GM21360 (cell line): ENCODE measurements around the gene FKRP.
A peak's percentile ranks its signal among the peaks of the same experiment; 100 is the strongest.
"Not testable (repeated sequence)": the region's sequence is repeated elsewhere in the genome, so short reads cannot be mapped to it uniquely, and the experiment has no call there.

Experiments
- ATAC-seq: cut with Tn5 transposase; IDR thresholded peaks from one replicate; pipeline ENCODE4 v1.9.1; 2021; ENCODE audit warnings: mild to moderate bottlenecking, moderate library complexity; ENCODE audit not compliant: unreplicated experiment

The FKRP gene, protein sequence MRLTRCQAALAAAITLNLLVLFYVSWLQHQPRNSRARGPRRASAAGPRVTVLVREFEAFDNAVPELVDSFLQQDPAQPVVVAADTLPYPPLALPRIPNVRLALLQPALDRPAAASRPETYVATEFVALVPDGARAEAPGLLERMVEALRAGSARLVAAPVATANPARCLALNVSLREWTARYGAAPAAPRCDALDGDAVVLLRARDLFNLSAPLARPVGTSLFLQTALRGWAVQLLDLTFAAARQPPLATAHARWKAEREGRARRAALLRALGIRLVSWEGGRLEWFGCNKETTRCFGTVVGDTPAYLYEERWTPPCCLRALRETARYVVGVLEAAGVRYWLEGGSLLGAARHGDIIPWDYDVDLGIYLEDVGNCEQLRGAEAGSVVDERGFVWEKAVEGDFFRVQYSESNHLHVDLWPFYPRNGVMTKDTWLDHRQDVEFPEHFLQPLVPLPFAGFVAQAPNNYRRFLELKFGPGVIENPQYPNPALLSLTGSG

DNA sequence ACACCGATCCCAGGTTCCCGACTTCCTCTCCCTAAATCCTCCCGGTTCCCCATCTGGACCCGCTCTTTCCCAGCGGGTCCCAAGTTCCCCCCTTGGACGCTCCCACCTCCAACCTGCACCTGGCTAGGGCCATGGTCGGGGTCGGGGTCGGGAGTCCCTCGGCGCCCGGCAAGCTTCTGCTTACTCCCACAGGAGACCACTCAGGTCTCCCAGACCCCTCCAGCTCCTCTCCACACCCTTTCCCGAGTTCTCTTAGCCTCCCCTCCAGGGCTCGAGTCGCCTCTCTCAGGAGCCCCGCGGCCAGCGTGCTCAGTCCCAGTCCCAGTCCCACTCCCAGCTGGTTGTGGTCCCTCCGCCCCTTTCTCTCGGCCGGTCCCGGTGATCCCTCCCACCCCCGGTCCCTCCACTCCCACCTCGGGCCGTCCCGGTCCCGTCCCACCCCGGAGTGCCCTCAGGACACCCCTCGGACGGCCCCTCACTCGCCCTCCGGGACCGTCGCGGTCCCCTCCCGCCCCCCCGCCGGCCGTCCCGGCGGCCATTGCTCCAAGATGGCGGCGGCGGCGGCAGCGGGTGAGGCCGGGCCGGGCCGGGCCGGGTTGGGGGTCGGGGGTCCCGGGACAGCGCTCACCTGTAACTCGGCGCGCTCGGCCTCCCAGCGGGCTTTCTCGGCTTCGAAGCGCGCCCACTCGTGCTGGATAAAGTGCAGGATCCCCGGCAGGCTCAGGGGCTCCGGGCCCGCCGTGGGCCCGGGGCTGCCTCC is at the start of gene FKRP:
Gene FKRP, plus strand, starts transcription at position 537 of the 760 bp plus-strand sequence. CDS start 9,394 bp downstream, outside the sequence.
- ATAC-seq, result peak; percentile 36

DNA sequence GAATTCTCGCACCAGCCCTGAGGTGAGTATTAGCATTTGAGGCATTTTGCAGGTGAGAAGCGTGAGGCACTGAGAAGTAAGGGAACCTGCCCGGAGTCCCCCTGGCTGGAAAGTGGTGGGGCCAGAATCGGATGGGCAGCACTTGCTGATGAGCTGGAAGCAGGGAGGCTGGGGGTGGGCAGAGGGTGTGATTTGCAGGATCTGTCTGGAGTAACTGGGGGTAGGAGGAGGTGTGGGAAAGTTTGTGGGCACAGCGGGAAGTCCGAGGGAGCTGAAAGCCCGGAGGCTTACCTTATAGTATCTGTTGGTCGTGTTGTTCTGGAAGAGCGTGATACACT is 49.0 kb upstream of the FKRP start:
- no peak for ATAC-seq

DNA sequence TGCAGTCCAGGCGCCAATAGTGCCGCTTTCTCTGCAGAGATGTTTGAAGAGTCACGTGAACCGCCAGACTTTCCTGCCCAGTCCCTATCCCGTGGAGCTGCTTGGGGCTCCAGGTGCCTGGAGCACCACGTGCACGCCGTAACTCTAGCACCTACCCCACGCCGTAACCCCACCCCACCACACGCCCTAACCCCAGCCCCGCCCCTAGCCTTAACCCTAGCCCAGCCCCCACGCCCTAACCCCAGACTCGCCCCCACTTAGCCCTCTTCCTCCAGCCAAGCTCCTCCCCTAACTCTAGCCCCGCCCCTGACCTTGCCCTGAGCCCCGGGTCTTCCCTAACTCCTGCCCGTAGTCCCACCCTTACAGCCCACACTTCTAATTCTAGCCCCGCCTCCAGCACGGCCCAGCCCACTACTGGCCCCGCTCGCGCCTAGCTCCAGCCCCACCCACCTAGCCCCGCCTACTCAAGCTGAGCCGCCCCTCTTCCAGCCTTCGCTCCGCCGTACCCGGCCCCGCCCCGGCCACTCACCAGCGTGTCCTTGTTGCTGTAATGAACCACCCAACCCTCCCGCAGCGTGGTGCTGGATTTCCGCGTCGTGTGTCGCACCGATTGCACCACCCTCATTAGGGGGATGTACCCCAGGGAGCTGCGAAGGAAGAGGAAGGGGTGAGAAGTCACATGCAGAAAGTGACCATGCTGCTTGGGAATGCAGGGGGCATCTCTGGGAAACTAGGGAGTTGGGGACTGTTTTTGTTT is 48.5 kb upstream of the FKRP start:
- no peak for ATAC-seq

DNA sequence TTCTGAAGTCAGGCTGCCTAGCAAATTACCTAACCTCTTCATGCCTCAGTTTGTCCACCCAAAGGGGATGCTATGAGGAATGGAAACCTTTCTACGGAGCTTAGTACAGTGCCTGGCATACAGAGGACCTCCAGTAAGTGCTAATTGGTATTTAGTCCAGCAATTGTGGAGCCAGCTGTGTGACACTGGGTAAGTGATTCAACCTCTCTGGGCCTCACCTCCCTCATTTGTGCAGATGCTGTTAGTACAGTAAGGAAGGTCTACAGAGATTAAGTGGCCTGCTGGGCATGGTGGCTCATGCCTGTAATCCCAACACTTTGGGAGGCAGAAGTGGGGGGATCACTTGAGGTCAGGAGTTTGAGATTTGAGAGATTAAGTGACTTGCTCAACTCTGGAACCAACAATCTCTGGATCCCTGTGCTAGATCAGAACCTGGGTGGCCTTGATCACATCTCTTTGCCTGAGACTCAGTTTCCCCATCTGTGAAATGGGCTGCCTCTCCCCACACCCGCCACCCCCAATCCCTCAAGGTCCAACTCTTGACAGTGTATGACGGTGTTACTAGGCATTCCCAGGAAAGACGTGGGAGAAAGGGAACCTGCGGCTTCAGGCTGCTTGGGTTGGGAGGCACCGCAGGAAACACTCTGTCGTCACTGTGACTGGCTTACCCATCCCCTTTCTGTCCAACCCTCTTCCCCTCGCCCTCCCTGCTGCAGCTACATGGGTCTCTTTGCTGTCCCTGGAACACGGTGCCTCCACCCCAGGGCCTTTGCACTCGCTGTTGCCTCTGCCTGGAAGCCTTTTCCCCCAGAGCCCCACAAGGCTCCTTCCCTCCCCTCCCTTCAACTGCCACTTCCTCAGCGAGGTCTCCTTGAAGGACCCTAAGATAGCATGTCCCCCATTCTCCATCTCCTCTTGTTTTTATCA is 47.2 kb upstream of the FKRP start:
- ATAC-seq, result no peak

DNA sequence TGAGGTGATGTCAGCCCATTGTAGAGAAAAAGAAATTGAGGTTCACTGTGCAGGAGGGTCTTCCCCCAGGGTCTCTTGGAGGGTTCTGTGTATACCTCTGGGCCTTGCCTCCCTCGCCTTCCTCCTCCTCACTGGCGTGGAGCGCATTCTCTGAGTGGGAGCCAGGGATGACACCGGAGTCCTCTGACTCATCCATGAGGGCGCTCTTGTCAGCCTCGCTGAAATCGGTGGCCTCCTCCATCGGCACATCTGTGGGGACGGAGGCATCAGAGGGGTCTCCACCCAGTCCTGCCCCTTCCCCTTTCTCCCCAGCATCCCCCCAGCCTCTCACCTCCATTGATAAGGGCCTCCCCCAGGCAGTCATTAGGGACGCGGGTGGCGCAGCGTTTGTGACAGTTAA is 45.2 kb upstream of the FKRP start:
- no peak for ATAC-seq

DNA sequence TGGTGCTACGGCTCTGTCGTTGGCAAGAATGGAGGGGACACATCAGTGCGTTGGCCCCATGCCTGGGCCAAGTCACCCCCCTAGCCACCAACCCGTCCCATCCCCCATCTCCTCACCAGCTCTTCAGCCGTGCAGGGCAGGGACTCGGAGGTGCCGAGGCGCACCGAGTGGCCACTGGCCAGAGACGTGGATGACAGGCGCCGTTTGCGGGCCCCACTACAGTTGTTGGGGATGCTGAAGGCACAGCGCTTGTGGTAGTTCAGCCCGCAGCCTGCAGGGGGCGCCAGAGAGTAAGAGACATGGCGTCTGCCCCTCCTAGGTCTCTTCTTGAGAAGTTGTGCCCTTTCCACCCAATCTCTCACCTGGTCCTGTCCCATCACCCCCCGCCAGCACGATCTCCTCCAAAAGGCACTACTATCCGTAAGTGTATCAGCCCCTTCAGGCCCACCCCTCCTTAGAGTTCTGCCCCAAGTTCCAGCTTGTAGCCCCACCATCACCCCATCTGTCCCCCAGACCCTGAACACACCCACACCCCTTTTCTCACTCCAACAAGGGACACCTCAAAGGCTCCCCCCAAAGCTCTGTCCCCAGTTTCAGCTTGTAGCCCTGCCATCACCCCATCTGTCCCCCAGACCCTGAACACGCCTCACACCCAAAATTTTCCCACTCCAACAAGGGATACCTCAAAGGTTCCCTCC is 41.3 kb upstream of the FKRP start:
- no peak for ATAC-seq

DNA sequence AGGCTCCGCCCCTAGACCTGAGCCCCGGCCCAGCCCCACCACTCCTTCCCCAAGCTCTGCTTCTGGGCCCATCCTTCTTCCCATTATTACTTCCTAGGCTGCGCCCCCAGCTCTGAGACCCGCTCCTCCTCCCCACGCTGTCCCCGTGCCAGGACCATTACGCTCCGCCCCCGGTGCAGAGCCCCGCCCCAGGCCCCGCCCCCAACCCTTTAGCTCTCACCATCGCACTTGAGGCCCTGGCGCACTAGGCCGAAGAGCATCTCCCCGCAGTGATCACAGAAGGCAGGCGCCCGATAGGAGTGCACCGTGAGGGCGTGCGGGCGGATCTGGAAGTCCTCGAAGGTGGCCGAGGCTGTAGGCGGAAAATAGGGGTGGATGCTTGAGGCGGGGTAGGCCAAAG is 35.2 kb upstream of the FKRP start:
- ATAC-seq, result no peak

DNA sequence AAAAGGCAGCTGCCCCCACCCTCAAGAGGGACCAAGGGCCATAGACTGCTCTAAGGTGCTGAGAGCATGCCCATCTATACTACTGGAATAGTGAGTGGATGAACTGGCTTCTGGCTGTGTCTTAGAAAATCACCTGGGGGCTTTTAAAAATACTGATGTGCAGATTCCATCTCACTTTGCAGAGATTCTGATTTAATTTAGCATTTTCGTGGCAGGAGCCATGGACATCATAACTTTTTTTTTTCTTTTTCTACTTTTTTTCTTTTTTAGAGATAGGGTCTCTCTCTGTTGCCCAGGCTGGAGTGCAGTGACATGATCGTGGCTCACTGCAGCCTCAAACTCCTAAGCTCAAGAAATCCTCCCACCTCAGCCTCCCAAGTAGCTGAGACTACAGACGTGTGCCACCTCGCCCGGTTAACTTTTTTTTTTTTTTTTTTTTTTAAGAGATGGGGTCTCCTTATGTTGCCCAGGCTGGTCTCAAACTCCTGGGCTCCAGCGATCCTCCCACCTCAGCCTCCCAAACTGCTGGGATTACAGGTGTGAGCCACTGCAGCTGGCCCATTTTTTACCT is 33.0 kb upstream of the FKRP start:
- ATAC-seq, result not testable (repeated sequence)

GRCh38 chr19:46713781-46714443 is 31.9 kb upstream of the FKRP start:
- no peak for ATAC-seq

GRCh38 chr19:46714444-46715106 is 31.3 kb upstream of the FKRP start:
- no peak for ATAC-seq

DNA sequence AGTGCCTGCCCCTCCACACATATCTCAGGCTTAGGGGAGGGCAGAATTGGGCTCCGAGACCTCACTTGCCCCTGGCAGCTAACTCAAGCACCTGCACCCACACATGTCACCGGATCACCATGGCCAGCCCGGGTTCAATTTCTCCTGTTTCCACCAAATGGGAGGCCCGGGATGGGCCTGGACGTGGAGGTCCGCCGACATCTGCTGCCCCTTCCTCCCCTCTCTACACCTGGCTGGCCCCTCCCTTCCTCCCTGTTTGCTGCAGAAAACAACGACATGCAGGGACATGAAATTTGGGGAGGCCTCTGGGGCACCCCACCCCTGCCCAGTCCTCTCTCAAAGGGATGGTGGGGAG is 30.3 kb upstream of the FKRP start:
- no peak for ATAC-seq

DNA sequence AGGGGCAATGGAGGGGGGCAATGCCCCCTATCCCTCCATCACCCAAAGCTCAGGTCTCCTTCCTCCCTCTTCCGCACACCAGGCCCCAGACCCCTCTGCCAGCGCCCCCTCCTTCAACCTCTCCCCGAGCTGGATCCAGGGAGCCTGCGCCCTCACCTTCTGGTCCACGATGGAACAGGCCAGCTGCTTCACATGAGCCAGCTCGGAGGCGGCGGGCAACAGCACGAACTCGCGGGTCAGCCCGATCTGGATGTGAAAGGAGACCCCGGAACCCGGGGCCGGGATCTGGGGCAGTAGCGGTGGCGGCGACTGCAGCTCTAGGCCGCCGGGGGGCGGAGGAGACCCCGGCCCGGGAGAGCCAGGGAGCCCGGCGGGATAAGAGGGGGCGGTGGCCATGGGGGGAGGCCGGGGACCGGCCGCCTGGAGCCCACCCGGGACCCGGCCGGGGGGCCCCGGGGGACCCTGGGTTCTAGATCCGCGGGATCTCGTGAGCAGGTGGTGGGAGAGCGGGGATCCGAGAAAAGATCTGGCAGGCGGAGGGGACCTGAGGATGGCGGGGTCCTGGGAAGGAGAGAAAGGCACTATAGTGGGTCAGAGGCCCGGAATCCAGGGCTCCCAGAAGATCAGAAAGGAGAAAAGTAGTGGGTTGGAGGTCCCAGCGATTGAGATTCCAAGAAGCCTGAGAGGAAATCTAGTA is 29.7 kb upstream of the FKRP start:
- ATAC-seq, result no peak

- no peak for ATAC-seq
Measured at GRCh38 chr19:46716672-46717033, 29.2 kb upstream of the FKRP start.

- ATAC-seq, result no peak
Measured at GRCh38 chr19:46717034-46717715, 28.7 kb upstream of the FKRP start, which contains the start of gene PRKD2. PRKD2 (minus strand) TSS chr19:46717114; CDS start chr19:46716370, 744 bp downstream.

GRCh38 chr19:46717716-46718143 is 28.1 kb upstream of the FKRP start:
- ATAC-seq, result no peak

DNA sequence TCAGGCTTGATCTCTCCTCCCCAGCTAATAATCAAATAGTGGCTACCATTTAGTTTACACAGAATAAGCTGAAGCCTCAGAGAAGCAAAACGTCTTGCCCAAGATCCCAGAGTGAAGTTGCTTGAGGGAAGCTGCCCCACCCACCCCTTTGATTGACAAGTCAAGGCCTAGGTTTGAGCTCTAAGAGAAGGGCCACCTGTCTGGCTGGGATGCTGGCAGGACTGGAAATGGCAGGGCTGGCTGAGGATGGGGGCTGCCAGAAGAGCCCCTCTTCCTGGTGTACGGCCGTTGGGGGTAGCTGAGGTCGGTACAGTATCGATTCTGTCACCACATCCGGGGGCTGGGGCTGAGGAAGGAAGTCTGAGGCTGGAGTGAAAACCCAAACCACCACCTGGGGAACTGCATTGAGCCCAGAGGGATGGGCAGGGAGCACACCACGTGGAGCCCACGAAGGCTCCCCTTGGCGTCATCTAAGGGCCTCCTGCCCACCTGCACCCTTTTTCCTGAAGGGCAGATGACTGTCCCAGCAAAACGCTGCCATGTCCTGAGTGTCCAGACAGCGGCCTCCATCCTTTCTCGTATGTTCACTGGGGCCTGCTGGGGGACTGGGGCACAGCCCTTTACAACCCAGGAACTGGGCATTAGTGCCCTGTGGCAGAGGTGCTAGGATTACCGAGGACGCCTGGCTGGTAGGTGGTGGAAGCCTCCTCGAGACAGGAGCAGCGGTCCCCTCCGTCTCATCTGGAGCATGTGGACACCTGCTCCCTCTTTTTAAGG is 27.5 kb upstream of the FKRP start:
- ATAC-seq, result no peak
